ENCODE measurements around the gene PRKCE. TPM values are rescaled to one million over a fixed set of nuclear protein-coding genes. Genes with fewer than 3 reads are reported as not detected.

The PRKCE gene
- total RNA-seq, 1 experiment from 2014 or later: 14.8 TPM

DNA sequence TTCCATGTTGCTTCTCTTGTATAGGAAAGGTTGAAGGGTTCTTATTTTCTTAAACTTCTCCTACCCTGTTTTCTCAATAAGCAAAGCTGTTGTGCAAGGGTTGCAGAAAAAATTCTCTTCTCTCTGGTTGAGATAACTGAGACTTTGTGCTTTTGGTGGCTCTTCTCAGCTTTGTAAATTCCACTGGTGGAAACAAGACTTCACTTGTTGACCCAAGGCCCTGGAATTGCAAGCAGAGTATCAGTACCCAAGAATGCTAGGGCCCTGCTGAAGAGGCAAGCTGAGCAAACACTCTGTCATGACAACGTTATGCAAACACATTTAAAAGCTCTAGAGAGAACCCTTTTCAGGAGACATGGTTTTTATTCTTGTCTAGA is 351.0 kb downstream of the PRKCE start:
- no peaks in the 10 kb centered on the region for H3K4me1 ChIP-seq (ENCODE audit: control insufficient read depth in 1 of 2, insufficient read depth in 2 of 2, low read length in 2 of 2)
- no peak overlapping the region for H2AFZ ChIP-seq (ENCODE audit: low read depth, low read length, poor library complexity, severe bottlenecking)
- ATAC-seq (no peak), DNase-seq (ENCODE audit: low read depth, low spot score) (no peak)
- no peaks in the 10 kb centered on the region for H3K36me3 ChIP-seq (ENCODE audit: control insufficient read depth in 1 of 2, insufficient read depth in 2 of 2, low read length in 2 of 2)
- H3K9me3 ChIP-seq (ENCODE audit: control insufficient read depth in 1 of 2, insufficient read depth in 1 of 2, low read depth in 1 of 2, low read length in 2 of 2): no peaks in the 10 kb centered on the region
- intact Hi-C loops (cut with micrococcal nuclease): no loop called here
- no peak overlapping the region for H3K4me3 ChIP-seq (replicated peaks in 1 of 2; ENCODE audit: low read depth in 1 of 2, low read length in 2 of 2)
- no TSS peak for BruUV-seq (replicated peaks)
- TF ChIP-seq TCF7L2 (IDR thresholded peaks at IDR 0.05; ENCODE audit: borderline replicate concordance, extremely low read depth, insufficient read depth, insufficient read length): no peak
- TF ChIP-seq POLR2A (IDR thresholded peaks at IDR 0.05; ENCODE audit: borderline replicate concordance, extremely low read depth, insufficient read depth, insufficient read length): no peak
- no peak for TF ChIP-seq EZH2phosphoT487 (IDR thresholded peaks at IDR 0.05; ENCODE audit: borderline replicate concordance)
- TF ChIP-seq ZBTB33 (IDR thresholded peaks at IDR 0.05; ENCODE audit: extremely low read depth, insufficient replicate concordance, low read length): no peak
- TF ChIP-seq, protein P1, sequence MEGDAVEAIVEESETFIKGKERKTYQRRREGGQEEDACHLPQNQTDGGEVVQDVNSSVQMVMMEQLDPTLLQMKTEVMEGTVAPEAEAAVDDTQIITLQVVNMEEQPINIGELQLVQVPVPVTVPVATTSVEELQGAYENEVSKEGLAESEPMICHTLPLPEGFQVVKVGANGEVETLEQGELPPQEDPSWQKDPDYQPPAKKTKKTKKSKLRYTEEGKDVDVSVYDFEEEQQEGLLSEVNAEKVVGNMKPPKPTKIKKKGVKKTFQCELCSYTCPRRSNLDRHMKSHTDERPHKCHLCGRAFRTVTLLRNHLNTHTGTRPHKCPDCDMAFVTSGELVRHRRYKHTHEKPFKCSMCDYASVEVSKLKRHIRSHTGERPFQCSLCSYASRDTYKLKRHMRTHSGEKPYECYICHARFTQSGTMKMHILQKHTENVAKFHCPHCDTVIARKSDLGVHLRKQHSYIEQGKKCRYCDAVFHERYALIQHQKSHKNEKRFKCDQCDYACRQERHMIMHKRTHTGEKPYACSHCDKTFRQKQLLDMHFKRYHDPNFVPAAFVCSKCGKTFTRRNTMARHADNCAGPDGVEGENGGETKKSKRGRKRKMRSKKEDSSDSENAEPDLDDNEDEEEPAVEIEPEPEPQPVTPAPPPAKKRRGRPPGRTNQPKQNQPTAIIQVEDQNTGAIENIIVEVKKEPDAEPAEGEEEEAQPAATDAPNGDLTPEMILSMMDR (IDR thresholded peaks at IDR 0.05 in 2 of 3, conservative IDR thresholded peaks at IDR 0.05 in 1 of 3; ENCODE audit: borderline replicate concordance in 1 of 3, insufficient read depth in 1 of 3, low read depth in 2 of 3, low read length in 2 of 3): no peak
- TF ChIP-seq SIN3A (IDR thresholded peaks at IDR 0.05; ENCODE audit: low read depth): no peak
- TF ChIP-seq JUND (IDR thresholded peaks at IDR 0.05): no peak
- TF ChIP-seq ELF1 (IDR thresholded peaks at IDR 0.05; ENCODE audit: borderline replicate concordance, low read depth): no peak
- TF ChIP-seq ZFX (IDR thresholded peaks at IDR 0.05): no peak
- no peak for TF ChIP-seq ZNF274 (IDR thresholded peaks at IDR 0.05; ENCODE audit: low read depth, low read length)
- no peak for TF ChIP-seq MAX (IDR thresholded peaks at IDR 0.05)
- TF ChIP-seq YY1 (IDR thresholded peaks at IDR 0.05; ENCODE audit: extremely low read depth, insufficient replicate concordance, low read depth, low read length): no peak
- no peak for TF ChIP-seq POLR2AphosphoS5 (IDR thresholded peaks at IDR 0.05; ENCODE audit: low read depth, low read length)
- TF ChIP-seq ATF3 (IDR thresholded peaks at IDR 0.05): no peak
- TF ChIP-seq RAD21 (IDR thresholded peaks at IDR 0.05; ENCODE audit: low read depth): no peak
- no peak for TF ChIP-seq REST (IDR thresholded peaks at IDR 0.05; ENCODE audit: low read depth)
- TF ChIP-seq EGR1 (IDR thresholded peaks at IDR 0.05; ENCODE audit: low read depth): no peak
- no peak for TF ChIP-seq SP1 (IDR thresholded peaks at IDR 0.05; ENCODE audit: low read depth)
- ChIA-PET CTCF (interaction anchor here (1.5 kb wide), 1 partner anchor 9 kb away, joined by 9 read pairs; no protein-coding TSS in a partner anchor), POLR2A (no interaction called here), RAD21 (ENCODE audit: low non-redundant PET in 1 of 2, low total read pairs in 2 of 2, uncharacterized antibody in 2 of 2, unreplicated experiment in 2 of 2) (no interaction called here)
- no peaks in the 10 kb centered on the region for H3K79me2 ChIP-seq (ENCODE audit: insufficient read depth, low read length)
- H3K9ac ChIP-seq (ENCODE audit: low read length): no peak overlapping the region
- no peak overlapping the region for H3K27ac ChIP-seq (ENCODE audit: low read depth, low read length)
- no peak overlapping the region for H3K4me2 ChIP-seq (ENCODE audit: low read length)
- H3K9me2 ChIP-seq (ENCODE audit: insufficient read depth): no peaks in the 10 kb centered on the region
- no peaks in the 10 kb centered on the region for H4K20me1 ChIP-seq (ENCODE audit: insufficient read depth)
- H3K27me3 ChIP-seq (ENCODE audit: insufficient read depth, low read length): no peaks in the 10 kb centered on the region
